GM18907 (cell line): Measurements from ENCODE around the gene PAQR8.
"Not testable (repeated sequence)": the region's sequence is repeated elsewhere in the genome, so short reads cannot be mapped to it uniquely, and the experiment has no call there.

Experiments used
- ATAC-seq: cut with Tn5 transposase; IDR thresholded peaks from one replicate; pipeline ENCODE4 v1.9.1; 2021; ENCODE audit warnings: mild to moderate bottlenecking, moderate library complexity; ENCODE audit not compliant: unreplicated experiment

PAQR8 gene

DNA sequence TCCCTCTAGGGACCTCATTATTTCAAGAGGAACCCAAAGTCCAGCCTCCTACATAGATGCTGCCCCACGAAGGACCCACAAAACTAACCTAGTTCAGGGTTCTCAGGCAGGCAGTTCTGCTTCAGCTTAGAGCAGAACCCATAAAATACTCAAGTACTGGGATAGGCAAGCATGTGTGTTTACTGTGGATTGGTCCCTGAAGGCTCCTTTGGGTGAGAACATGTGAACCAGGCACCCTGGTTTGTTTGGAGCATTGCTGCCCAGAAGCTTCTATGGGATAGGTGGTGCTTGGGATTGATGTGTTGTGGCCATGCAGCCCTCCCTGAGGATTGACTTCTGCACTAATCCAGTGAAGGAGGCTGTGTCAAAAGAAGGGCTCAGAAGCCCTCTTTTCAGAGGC, 43.3 kb downstream of the PAQR8 start:
- ATAC-seq = no peak

DNA sequence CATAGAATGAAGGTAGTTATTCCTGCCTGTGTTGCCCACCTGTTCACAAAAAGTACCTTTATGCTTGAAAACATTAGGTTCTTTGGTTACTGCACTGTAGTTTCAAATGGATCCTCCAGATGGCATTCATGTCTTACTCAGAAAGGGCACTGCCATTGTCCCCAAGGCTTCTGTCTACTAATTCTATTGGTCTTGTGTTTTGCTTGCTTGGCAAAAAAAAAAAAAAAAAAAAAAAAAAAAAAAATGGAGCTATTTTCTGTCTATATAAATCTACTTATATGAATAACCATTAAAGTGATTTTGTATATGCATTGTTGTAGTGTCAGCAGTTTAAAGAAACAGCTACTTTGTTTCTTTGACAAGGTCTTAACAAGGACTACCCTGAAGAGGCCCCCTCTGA, 45.5 kb downstream of the PAQR8 start:
- peak; percentile 76 for ATAC-seq

DNA sequence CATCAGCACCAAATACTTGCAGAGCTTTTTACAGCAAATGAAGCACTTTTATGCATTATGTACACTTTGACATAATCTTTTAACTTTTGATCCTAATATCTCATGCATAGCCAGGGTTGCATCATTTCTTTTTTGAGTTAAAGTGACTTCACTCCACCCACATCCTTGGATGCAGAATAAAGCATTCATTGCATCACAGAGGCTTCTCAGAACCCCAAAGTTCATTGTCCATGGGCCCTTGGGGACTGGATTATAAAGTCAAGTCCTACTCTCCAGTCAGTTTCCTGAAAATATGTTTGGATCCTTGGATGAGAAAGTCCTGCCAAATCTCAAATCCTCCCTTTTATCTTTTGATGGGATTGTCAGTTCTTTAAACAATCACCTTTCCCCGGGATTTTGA, 47.5 kb downstream of the PAQR8 start:
- no peak for ATAC-seq

DNA sequence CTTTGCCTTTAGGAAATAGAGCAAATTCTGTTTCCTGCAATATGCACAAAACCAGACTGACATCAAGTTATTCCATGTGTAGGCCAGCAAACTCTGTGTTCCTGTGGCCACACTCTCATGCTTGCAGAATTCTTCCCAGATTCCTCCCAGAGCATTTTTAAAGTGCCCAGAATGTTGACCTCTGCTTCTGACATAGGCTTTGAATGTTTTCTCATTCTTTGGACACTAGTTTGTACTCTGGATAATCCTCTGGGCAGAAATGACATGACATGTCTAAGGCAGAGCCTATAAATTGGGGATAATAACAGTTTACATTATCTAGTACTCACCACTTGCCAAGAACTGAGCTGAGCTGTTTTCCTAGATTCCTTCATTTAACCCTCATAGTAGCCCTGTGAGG, 49.0 kb downstream of the PAQR8 start:
- ATAC-seq = no peak

DNA sequence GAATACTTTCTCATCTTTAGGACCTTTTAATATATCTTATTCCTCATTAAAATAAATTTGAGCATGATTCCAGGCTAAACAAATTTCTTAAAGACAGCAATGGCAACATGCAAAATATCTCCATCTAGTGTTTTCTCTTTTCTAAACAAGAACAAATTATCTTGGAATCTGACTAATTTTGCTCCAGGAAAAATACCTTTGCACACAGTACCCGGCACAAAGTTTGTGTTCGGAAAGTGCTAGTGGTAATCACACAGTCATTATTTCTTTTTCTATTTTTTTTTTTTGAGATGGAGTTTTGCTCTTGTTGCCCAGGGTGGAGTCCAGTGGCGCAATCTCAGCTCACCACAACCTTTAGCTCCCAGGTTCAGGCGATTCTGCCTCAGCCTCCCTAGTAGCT, 50.0 kb downstream of the PAQR8 start:
- no peak for ATAC-seq

DNA sequence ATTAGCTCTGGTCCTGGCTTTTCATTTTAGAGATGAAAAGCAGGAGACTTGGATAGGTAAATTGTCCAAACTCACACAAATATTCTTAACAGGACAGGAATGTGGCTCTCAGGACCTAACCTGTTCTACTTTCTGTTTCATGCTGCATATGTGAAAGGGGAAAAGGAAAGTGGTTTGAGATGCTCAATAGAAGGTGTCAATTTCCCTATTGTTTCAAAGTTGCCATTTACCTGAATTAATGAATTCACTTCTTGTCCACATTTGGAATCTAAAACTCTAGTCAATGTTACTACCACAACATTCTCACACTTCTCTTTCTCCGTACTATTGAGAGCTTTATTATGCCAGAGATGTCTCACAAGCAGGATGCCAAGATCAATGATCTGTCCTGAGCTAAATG, 53.4 kb downstream of the PAQR8 start:
- ATAC-seq = no peak

DNA sequence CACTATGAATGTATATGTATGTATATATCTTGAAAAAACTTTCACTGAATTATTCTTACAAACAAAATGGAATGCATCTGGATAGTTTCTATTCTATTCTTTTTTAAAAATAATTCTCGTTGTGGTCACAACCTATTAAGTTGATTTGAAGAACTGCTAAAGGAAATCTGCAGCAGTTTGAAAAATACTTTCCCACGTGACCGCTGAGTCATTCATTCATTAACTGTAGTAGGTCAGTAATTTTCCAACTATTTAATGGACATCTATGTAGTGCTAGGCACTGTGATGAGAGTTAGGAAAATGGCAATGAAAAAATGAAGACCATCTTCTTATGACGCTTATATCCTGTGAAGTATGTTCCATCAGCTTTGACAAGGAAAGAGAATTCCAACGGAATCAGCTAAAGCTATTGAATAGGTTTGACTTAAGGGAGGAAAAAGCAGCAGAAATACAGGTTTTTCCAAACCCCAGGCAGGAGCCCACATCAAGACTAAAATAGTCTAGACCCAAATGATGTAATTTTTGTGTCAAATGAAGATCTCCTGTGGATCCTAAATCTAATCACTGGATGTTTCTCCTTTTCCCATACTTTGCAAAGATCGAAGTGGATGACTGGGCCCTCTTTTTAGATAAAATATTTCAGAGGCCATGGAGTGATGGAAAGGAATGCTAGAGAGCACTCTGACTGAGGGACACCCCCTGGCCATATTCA, 54.1 kb downstream of the PAQR8 start:
- no peak for ATAC-seq

DNA sequence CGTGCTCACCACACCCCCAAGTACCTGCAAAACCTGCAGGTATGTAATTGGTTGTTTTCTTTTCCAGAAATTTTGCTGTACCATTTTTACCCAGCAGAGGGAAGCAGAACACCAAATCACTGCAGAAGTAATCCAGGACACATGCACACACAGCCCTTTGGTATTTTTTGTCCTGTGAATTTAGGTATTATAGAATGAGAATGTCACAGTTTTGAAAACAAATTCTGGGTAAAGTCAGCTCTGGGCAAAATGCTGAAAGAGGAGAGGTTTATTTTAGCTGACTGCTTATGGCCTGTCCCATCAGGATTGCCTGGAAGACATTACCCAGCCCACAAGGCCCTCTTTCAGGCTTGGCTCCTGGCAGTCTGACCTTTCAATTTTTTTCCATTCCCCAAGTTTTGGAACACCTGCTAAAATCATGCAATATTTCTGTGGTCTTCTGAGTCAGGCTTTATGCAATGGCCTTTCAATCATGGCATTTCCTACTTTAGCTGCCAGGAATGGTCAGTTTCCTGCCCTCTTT, 54.7 kb downstream of the PAQR8 start:
- no peak for ATAC-seq

DNA sequence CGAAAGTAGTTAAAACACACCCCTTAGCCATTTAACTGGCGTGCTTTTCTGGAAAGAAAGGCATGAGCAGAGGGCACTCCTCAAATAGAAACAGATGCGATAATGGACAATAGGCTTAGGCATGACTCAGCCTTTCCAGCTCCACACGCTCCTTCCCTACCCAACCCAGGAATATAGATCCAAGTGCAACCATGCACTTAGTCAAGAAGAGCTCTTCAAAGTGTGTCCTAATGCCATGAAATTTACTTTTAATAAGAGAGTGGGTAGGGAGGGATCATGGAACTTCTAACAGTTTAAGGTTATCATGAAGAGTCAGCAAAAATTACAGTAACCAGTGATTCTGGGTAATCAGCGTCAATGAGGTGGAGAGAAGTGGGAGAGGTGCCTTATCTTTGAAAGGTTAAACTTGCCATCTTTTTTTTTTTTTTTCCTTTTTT, 55.7 kb downstream of the PAQR8 start:
- no peak for ATAC-seq

DNA sequence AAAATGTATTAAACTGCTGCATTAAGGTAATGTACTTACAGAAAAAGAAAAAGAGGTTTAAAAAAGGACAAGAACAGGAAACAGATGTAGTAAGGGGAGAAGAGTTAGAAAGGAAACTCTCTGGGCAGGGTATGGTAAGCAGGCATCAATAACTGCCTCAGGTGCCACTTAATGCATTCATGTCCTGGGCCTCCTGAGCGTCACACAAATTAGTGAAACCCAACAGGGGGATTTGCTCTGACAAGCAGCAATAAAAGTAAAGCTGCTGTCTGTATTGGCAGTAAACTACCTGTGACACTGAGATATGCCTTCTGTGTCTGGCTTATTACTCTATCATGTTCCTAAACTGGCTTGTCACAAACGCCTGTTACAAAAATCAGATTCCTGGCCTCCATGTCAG, 56.7 kb downstream of the PAQR8 start:
- ATAC-seq = no peak

DNA sequence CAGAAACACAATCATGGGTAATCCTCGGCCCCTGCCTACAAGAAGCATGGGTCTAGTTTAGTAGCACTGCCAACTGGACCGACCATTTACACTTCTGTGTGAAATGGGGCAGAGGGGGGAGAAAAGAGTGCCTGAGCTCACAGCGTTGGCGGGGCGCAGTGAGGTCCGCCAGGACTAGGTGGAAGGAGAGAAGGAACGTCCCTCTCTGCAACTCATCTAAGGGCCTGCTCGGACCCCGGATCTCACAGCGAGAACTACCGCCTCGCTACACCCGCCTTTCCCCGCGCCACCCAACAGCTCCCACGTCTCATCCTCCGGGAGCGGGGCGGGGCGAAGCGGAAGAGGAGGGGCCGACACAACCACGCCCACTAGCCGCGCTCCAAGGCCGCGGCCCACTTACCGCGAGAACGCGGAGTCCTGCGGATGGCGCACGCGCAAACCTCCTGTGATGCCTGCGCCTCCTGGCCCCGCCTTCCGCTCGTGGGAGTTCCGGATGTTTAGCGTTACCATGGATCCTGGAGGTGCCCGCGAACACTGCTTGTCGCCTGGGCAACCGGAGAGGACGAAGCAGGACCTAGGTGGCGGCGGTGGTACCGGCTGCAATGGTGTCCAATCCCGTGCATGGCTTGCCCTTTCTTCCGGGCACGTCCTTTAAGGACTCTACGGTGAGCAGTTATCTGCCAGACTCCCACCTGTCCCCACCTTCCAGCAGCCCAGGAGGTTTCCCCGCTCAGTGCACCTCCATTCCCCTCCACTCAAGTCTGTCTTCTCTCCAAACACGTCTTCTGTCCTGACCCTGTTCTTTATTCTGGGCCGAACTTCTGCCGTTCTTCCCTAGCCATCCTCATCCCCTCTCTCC, 58.1 kb downstream of the PAQR8 start, which contains the start of gene EFHC1:
Gene EFHC1 (plus strand): TSS at position 534 of the 859 bp plus-strand sequence. CDS start 69 bp downstream, at position 603.
- peak; percentile 96 for ATAC-seq

DNA sequence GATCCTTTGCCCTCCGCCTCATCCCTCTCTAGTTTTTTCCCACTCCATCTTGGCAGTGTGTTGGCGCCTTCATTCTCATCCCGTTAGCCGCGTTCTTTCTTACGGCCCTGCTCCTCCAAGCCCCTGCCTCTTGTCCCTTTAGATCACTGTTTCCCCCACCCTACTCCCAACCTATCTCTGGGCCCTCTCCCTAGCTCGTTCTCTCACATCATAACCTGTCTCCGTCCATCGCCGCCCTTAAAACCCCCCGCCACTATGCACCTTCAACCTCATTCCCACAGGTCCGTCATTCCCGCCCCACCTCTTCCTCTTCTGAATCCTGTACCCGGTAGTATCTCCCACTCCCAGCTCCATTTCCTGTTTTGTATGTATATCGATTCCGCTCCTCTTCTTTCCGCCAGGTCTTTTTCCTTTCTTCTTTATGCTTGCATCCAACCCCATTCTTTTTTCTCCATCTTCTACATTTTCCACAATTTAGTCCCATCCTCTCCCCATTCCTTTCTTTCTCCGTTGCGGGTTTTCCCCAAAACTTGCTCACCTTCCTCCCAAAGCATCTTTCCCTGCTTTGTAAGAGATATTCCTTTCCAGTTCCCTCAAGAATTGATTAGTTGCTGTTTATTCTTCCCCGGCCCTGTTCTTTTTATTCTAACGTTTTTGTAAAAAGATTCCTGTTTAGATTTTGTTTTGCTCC, 58.9 kb downstream of the PAQR8 start:
- no peak for ATAC-seq

DNA sequence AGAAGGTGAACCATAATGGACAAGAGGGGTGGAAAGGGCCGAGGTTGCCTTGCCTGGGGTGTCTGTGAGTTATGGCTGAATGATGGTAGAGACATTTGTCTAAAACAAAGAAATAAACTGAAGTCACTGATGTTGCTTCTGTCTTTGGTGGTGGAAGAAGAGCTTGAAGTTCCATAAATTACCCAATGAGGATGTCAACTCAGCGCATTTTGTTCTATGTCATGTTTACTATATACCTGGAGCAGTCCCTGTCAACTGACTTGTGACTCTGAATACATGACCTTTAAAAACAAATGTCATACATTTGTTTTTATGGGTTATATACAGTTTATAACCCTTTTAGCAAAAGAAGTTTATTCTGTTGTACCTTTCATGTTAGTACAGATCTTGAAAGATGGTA, 60.2 kb downstream of the PAQR8 start:
- no peak for ATAC-seq

DNA sequence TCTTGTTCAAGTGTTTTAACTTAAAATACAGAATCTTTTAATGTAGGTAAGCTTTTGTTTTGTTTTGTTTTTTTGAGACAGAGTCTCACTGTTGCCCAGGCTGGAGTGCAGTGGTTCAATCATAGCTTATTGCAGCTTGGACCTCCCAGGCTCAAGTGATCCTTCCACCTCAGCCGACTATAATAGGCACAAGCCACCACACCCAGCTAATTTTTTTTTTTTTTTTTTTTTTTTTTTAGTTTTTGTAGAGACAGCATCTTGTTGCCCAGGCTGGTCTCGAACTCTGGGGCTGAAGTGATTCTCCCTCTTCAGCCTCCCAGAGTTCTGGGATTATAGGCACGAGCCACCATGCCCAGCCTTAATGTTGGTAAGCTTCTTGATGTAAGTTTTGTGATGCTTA, 61.5 kb downstream of the PAQR8 start:
- ATAC-seq = no peak

DNA sequence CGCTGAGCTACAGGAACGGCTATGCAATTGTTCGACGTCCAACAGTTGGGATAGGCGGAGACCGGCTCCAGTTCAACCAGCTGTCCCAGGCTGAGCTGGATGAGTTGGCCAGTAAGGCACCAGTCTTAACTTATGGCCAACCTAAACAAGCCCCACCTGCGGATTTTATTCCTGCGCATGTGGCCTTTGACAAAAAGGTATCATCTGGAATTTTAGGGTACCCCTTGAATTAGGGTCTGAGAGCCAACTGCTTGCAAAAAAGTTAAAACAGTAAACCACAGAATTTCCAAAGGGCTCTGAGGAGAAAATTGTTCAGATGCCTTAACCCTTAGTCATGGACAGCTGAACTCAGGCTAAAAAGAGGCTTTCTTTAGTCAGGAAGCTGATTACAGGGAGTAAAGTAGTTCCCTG, 62.0 kb downstream of the PAQR8 start:
- no peak for ATAC-seq

DNA sequence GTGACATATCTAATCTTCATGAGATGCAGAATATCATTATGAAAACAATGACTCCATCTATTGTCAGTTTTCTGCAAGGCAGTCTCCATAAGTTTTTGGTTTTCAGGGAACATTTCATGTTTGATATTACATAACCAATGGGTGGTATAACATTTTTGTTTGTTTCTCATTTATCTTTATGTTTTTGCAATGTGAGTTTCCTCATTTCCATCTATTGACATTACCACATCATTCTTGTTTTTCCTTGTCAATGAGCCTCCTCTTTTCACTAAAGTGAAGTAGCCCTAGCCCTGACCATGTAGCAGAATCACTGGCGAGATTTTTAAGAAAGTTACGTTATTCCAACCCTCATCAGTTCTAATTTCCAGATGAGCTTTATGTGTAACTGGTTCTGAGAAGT, 62.6 kb downstream of the PAQR8 start:
- no peak for ATAC-seq

DNA sequence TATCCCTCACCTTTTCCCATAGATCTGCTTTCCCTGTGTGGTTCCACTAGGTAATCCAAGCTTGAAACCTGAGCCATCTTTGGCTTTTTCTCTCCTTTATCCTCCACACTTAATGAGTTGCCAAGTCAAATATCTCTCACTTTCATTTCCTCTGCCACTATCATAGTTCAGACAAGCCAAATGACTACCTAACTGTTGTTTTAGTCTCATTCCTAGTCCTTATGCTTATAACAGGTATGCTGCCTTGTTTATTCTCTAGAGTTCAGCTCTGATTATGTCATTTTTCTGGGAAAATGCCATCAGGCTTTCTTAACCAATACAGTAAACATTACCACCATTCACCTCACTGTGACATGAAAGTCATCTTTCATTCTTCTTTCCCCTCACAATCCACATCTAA, 64.7 kb downstream of the PAQR8 start:
- ATAC-seq = peak; percentile 63

DNA sequence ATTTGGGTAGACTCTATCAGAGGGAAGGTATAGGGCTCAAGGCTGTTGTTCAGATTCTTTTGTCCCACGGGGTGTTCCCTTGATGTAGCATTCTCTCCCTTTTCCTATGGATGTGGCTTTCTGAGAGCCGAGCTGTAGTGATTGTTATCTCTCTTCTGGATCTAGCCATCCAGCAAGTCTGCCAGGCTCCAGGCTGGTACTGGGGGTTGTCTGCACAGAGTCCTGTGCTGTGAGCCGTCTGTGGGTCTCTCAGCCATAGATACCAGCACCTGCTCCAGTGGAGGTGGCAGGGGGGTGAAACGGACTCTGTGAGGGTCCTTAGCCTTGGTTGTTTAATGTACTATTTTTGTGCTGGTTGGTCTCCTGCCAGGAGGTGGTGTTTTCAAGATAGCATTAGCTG, 71.3 kb downstream of the PAQR8 start:
- not testable (repeated sequence) for ATAC-seq

DNA sequence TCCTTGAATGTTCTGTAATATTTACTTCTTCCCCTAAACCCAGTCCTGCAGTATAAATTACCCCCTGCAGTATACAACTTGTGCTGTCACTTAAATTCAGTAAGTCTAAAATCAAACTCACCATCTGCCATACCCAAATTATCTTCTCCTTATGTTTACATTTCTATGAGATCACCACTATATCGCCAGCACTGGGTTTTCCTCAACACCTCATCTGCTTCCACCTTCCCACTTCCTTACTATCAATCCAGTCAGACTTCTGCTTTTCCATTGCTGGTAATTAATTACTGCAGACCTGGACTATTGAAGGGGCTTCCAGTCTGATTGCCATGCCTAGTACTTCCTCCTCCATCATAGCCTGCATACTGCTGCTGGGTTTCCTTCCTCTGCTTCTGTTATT, 73.4 kb downstream of the PAQR8 start:
- ATAC-seq = no peak

DNA sequence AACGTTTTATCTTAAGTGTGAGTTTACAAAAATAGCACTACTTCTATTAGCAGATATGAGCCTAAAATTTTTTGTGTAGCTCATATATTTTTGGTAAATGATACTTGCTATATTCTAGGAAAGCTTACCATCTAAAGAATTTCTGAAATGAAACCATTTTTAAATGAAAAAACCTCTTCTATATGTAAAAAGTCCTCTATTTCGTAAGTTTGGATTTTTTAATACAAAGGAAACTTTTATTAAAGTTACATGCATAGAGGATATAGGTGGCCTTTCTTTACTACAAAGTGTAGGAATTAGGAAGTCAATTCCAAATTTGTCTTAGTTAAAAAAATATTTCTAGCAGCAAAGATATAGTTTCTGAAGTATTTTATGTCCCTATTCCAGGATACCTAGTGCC, 77.0 kb downstream of the PAQR8 start:
- ATAC-seq = no peak

DNA sequence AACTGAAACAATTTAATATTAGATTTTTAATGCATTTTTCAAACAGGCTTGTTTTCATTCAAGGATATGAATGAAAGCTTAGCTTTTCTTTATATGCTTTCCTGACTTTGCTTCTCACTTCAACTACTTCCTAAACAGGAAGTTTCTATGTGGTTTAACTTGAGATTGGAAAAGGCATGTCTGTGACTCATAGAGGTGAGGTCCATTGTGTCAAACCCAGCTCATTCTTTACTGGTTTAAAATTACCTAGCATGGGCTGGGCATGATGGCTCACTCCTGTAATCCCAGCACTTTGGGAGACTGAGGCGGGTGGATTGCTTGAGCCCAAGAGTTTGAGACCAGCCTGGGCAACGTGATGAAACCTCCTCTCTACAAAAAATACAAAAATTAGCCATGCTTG, 92.6 kb downstream of the PAQR8 start:
- ATAC-seq = no peak
